Upper lobe of left lung (tissue), 6 donors: Measurements from ENCODE around the gene N4BP2L1. TPM values are rescaled to one million over a fixed set of nuclear protein-coding genes. Genes with fewer than 3 reads are reported as not detected.
A peak's percentile ranks its signal among the peaks of the same experiment; 100 is the strongest.

Experiments
- ATAC-seq, 2 donors: fragments of 200-7000 bp; cut with Tn5 transposase; one replicate each; pipeline ENCODE4 v1.9.1; 2022; ENCODE audit warnings: mild to moderate bottlenecking in 2 of 2, moderate library complexity in 2 of 2; ENCODE audit not compliant: low FRiP score in 2 of 2
- DNase-seq, 2 donors: peaks; one replicate each; pipeline ENCODE4 v3.0.0-alpha.2; 2019 to 2020
- H3K27ac ChIP-seq, 4 donors: fragments of 200-600 bp; sonication (generic); one replicate each; pipeline ENCODE4 v1.5.1; 2016 to 2019
- H3K27me3 ChIP-seq, 4 donors: fragments of 200-600 bp; sonication (generic); one replicate each; pipeline ENCODE4 v1.5.1; 2017 to 2019
- H3K36me3 ChIP-seq, 4 donors: fragments of 200-600 bp; sonication (generic); one replicate each; pipeline ENCODE4 v1.5.1; 2016 to 2019
- H3K4me1 ChIP-seq, 4 donors: fragments of 200-600 bp; sonication (generic); one replicate each; pipeline ENCODE4 v1.5.1; 2018 to 2019
- H3K4me3 ChIP-seq, 4 donors: fragments of 200-600 bp; sonication (generic); one replicate each; pipeline ENCODE4 v1.5.1; 2017 to 2019; ENCODE audit warnings: mild to moderate bottlenecking in 2 of 4, moderate library complexity in 1 of 4
- H3K9me3 ChIP-seq, 4 donors: fragments of 200-600 bp; sonication (generic); one replicate each; pipeline ENCODE4 v1.5.1; 2018 to 2019
- EP300 ChIP-seq, 4 donors: sonication (generic); formaldehyde crosslinking; IDR thresholded peaks; one replicate each; pipeline ENCODE4 v1.5.1; 2017; ENCODE audit warnings: antibody characterized with exemption in 4 of 4, control low read depth in 2 of 4
- POLR2A ChIP-seq, 4 donors: fragments of 450-650 bp; IDR thresholded peaks; one replicate each; pipeline ENCODE4 v1.5.1; 2016 to 2017; ENCODE audit warnings: antibody characterized with exemption in 4 of 4, mild to moderate bottlenecking in 2 of 4
- POLR2AphosphoS5 ChIP-seq, 2 donors: sonication (generic); formaldehyde crosslinking; IDR thresholded peaks; one replicate each; pipeline ENCODE4 v1.5.1; 2017; ENCODE audit warnings: antibody characterized with exemption in 2 of 2
- WGBS, 2 donors: methylation state at CpG; one replicate each; pipeline ENCODE4 v1.1.5; 2017 to 2018; 5-methylcytosine and 5-hydroxymethylcytosine counted together
- total RNA-seq, 6 donors: library from RNA; depleted of rRNA in 4 of 6; stranded (reverse); fragments of >200 nt in 4 of 6; gene quantifications; one replicate each; pipeline versions ENCODE4 v1.1.0 to v1.2.1, GENCODE V29; 2016 to 2021
- TF ChIP-seq, protein P1 (sequence below), 6 experiments: fragments of 450-650 bp in 4 of 6; fragments of 200-600 bp in 2 of 6; sonication (generic) in 2 of 6; IDR thresholded peaks; one replicate each; pipeline ENCODE4 v1.5.1; 2016 to 2019; ENCODE audit warnings: antibody characterized with exemption in 6 of 6
- donor health status: DM: no; HTN: no; CAD: no; lungs with moderate emphysema.
- donor health status: DM: no; HTN: yes; CAD: no; lungs with severe emphysema.

Gene N4BP2L1
- total RNA-seq, 6 donors from 2014 or later: 15.0 to 46.3 (median 25.2) TPM

DNA sequence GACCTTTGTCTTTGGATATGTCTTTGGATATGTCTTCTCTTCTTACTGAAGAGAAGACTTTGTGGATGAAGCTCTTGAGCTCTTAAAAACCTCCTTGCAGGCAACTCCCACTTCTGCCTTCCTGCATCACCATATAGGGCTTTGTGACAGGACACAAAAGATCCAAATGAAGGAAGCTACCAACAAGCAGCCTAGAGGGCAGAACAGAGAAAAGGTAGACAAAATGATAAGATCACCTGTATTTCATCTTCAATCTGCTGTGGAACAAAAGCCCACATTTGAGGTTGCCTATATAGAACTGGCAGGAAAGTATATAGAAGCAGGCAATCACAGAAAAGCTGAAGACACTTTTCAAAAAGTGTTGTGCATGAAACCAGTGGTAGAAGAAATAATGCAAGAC is 42.5 kb downstream of the N4BP2L1 start:
- Histone ChIP-seq H3K9me3 (no peaks in the 10 kb centered on the region), H3K27ac (no peak overlapping the region), H3K4me3 (no peak overlapping the region), H3K4me1 (no peaks in the 10 kb centered on the region), H3K36me3 (no peaks in the 10 kb centered on the region), H3K27me3 (no peaks in the 10 kb centered on the region)
- TF ChIP-seq POLR2AphosphoS5 (IDR thresholded peaks at IDR 0.05) (no peak), EP300 (IDR thresholded peaks at IDR 0.05) (no peak), POLR2A (IDR thresholded peaks at IDR 0.05) (no peak)
- TF ChIP-seq, protein P1, sequence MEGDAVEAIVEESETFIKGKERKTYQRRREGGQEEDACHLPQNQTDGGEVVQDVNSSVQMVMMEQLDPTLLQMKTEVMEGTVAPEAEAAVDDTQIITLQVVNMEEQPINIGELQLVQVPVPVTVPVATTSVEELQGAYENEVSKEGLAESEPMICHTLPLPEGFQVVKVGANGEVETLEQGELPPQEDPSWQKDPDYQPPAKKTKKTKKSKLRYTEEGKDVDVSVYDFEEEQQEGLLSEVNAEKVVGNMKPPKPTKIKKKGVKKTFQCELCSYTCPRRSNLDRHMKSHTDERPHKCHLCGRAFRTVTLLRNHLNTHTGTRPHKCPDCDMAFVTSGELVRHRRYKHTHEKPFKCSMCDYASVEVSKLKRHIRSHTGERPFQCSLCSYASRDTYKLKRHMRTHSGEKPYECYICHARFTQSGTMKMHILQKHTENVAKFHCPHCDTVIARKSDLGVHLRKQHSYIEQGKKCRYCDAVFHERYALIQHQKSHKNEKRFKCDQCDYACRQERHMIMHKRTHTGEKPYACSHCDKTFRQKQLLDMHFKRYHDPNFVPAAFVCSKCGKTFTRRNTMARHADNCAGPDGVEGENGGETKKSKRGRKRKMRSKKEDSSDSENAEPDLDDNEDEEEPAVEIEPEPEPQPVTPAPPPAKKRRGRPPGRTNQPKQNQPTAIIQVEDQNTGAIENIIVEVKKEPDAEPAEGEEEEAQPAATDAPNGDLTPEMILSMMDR (IDR thresholded peaks at IDR 0.05): no peak
- ATAC-seq (no peak), DNase-seq (no peak)

DNA sequence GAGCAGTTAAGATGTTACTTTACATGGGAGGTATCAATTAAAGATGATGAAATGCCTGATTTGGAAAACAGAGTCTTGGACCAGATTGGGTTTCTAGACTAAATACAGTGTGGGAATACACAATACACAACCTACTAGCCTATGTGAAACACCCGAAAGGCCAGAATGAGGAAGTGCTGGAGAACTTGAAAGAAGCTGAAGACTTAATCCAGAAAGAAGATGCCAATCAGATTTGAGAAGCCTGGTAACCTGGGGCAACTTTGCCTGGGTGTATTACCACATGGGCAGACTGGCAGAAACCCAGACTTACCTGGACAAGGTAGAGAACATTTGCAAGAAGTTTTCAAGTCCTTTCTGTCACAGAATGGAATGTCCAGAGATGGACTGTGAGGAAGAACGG is 43.2 kb downstream of the N4BP2L1 start:
- no peak overlapping the region for H3K27ac ChIP-seq
- DNase-seq (no peak), ATAC-seq (no peak)
- no peaks in the 10 kb centered on the region for H3K9me3 ChIP-seq
- H3K4me3 ChIP-seq: no peak overlapping the region
- 84 to 87% methylated on average over 2 of the region's 2 CpGs for WGBS, 2 donors
- H3K27me3 ChIP-seq: no peaks in the 10 kb centered on the region
- H3K4me1 ChIP-seq: no peaks in the 10 kb centered on the region
- no peaks in the 10 kb centered on the region for H3K36me3 ChIP-seq
- TF ChIP-seq POLR2A (IDR thresholded peaks at IDR 0.05) (no peak), EP300 (IDR thresholded peaks at IDR 0.05) (no peak), POLR2AphosphoS5 (IDR thresholded peaks at IDR 0.05) (no peak)
- TF ChIP-seq, protein P1 (IDR thresholded peaks at IDR 0.05): no peak

DNA sequence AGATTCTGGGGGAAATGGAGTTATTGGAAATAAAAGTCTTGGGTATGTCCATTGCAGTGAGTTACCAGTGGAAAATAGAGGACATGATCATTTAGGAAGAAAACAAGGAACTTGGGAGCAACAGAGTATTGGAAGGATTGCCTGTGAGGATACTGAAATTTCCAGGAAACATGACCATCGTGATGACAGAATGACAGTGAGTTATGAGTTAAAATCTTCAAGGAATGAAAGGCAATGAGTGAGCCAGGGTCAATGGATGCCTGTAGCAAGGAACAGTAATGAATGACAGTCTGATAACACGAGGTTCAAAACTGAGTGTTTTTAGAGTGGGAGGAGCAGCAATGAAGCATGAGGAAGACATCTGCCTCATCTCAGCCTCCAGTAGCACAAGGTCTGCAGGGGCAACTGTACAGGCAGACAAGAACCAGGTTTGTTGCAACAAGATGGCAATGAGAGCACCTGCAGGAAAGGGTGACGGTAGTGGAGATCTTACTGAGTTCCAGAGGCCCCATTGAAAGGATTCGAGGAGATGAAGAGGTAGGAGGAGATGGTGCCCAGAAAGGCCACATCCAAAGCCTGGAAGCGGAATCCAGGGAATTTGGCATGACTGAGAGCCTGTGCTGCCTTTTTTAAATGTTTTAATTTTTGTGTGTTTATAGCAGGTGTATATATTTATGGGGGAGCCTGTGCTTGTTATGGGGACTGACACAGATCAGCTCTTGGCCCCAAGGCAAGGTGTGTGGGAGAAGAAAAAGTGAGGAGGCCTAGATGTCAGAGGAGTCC is 43.9 kb downstream of the N4BP2L1 start:
- DNase-seq (no peak), ATAC-seq (no peak)
- no peak overlapping the region for H3K27ac ChIP-seq
- H3K36me3 ChIP-seq: no peaks in the 10 kb centered on the region
- TF ChIP-seq EP300 (IDR thresholded peaks at IDR 0.05) (no peak), POLR2A (IDR thresholded peaks at IDR 0.05) (no peak), POLR2AphosphoS5 (IDR thresholded peaks at IDR 0.05) (no peak)
- TF ChIP-seq, protein P1 (IDR thresholded peaks at IDR 0.05): no peak
- no peaks in the 10 kb centered on the region for H3K9me3 ChIP-seq
- no peak overlapping the region for H3K4me3 ChIP-seq
- no peaks in the 10 kb centered on the region for H3K4me1 ChIP-seq
- no peaks in the 10 kb centered on the region for H3K27me3 ChIP-seq
- WGBS, 2 donors: 84 to 85% methylated on average over 5 of the region's 5 CpGs

DNA sequence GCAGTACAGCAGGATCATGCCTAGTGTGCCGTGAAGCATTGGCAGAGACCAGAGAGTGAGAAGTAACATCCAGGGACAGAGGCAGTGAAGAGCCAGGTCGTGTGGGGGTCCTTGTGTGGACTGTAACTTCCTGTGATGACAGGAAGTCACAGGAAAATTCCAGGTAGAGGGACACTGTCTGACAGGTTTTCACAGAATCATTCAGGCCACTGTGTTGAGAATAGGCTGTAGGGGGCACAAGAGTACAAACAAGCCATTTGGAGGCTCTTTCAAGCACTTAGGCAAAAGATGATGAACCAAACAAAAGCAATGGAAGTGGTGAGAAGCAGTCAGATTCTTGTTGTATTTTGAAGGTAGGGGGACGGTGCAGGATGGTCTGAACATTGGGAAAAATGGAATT is 46.4 kb downstream of the N4BP2L1 start:
- Histone ChIP-seq H3K36me3 (no peaks in the 10 kb centered on the region), H3K9me3 (no peaks in the 10 kb centered on the region), H3K27me3 (no peaks in the 10 kb centered on the region), H3K27ac (no peak overlapping the region), H3K4me3 (no peak overlapping the region), H3K4me1 (no peaks in the 10 kb centered on the region)
- WGBS, 2 donors: 73 to 75% methylated on average over 3 of the region's 3 CpGs
- peak in 1 of 2 donors; percentile 68 for ATAC-seq
- no peak for DNase-seq
- TF ChIP-seq, protein P1 (IDR thresholded peaks at IDR 0.05): peak in 1 of 6 experiments; percentile 26
- no peak for TF ChIP-seq POLR2AphosphoS5 (IDR thresholded peaks at IDR 0.05)
- no peak for TF ChIP-seq EP300 (IDR thresholded peaks at IDR 0.05)
- no peak for TF ChIP-seq POLR2A (IDR thresholded peaks at IDR 0.05)

DNA sequence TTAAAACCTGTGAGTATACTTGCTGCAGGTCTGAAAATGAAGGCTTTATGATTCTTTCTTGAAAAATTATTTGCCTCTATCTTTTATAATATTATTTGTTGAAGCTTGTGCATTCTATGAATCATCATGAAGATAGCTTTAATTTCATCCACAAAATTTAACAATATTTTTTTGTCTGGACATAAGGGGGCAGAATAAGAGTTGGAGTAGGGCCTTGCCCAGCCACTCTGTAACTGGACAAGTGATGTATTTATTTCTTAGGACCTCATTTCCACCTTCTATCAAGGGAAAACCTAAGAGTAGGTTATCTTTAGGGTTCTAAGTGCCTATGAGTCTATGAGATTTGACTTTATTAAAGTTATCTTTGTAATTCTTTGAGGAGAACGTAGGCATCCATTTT is 49.9 kb downstream of the N4BP2L1 start:
- DNase-seq (no peak), ATAC-seq (no peak)
- Histone ChIP-seq H3K4me3 (no peak overlapping the region), H3K27me3 (no peaks in the 10 kb centered on the region), H3K9me3 (no peaks in the 10 kb centered on the region), H3K27ac (no peak overlapping the region), H3K4me1 (no peaks in the 10 kb centered on the region), H3K36me3 (no peaks in the 10 kb centered on the region)
- whole genome bisulfite sequencing, 2 donors: 92 to 95% methylated on average over 1 of the region's 1 CpG
- TF ChIP-seq, protein P1 (IDR thresholded peaks at IDR 0.05): no peak
- TF ChIP-seq POLR2A (IDR thresholded peaks at IDR 0.05): no peak
- TF ChIP-seq EP300 (IDR thresholded peaks at IDR 0.05): no peak
- TF ChIP-seq POLR2AphosphoS5 (IDR thresholded peaks at IDR 0.05): no peak
